Gastroesophageal sphincter (tissue), 4 donors: ENCODE measurements around the gene NPPA. TPM values are rescaled to one million over a fixed set of nuclear protein-coding genes. Genes with fewer than 3 reads are reported as not detected.

Source experiments
- ATAC-seq: fragments of 150-250 bp; one replicate; pipeline ENCODE4 v1.9.1; 2016; ENCODE audit warnings: mild to moderate bottlenecking, moderate library complexity
- H3K27ac ChIP-seq, 4 donors: fragments of 200-600 bp; sonication (generic) in 3 of 4; 1 replicate in 3 of 4; 2 replicates in 1 of 4; pipeline ENCODE4 v1.5.1; 2016 to 2019
- H3K27me3 ChIP-seq: fragments of 200-600 bp; sonication (generic); one replicate; pipeline ENCODE4 v1.5.1; 2019
- H3K36me3 ChIP-seq, 2 donors: fragments of 200-600 bp; sonication (generic); one replicate each; pipeline ENCODE4 v1.5.1; 2019; ENCODE audit warnings: control low read depth in 1 of 2
- H3K4me1 ChIP-seq, 3 donors: fragments of 200-600 bp; sonication (generic); 1 replicate in 2 of 3; 2 replicates in 1 of 3; pipeline ENCODE4 v1.5.1; 2016 to 2019; ENCODE audit warnings: control low read depth in 2 of 3
- H3K4me3 ChIP-seq, 2 donors: fragments of 200-600 bp; sonication (generic); one replicate each; pipeline ENCODE4 v1.5.1; 2019; ENCODE audit warnings: mild to moderate bottlenecking in 1 of 2, moderate library complexity in 1 of 2
- H3K9me3 ChIP-seq, 3 donors: fragments of 200-600 bp; sonication (generic); one replicate each; pipeline ENCODE4 v1.5.1; 2017 to 2019; ENCODE audit warnings: control low read depth in 2 of 3
- CTCF ChIP-seq, 4 experiments: fragments of 200-600 bp in 2 of 4; fragments of 450-650 bp in 2 of 4; sonication (generic) in 1 of 4; IDR thresholded peaks; one replicate each; pipeline ENCODE4 v1.5.1; 2017 to 2019; ENCODE audit warnings: antibody characterized with exemption in 4 of 4, mild to moderate bottlenecking in 2 of 4, moderate library complexity in 2 of 4
- EP300 ChIP-seq: sonication (generic); formaldehyde crosslinking; IDR thresholded peaks from one replicate; pipeline ENCODE4 v1.6.1; 2017; ENCODE audit warnings: antibody characterized with exemption, mild to moderate bottlenecking
- POLR2A ChIP-seq, 2 donors: fragments of 450-650 bp; IDR thresholded peaks; one replicate each; pipeline ENCODE4 v1.6.1; 2017; ENCODE audit warnings: antibody characterized with exemption in 2 of 2, mild to moderate bottlenecking in 2 of 2, moderate library complexity in 1 of 2
- POLR2AphosphoS5 ChIP-seq: sonication (generic); formaldehyde crosslinking; IDR thresholded peaks from one replicate; pipeline ENCODE4 v1.6.1; 2017; ENCODE audit warnings: antibody characterized with exemption
- WGBS, 2 donors: methylation state at CpG; one replicate each; pipeline ENCODE4 v1.1.5; 2018; ENCODE audit warnings: low coverage in 1 of 2; 5-methylcytosine and 5-hydroxymethylcytosine counted together
- total RNA-seq, 4 donors: library from RNA; depleted of rRNA; stranded (reverse); fragments of >200 nt; gene quantifications; one replicate each; pipeline ENCODE4 v1.1.0, GENCODE V29; 2016

Gene NPPA
- total RNA-seq, 4 donors from 2014 or later = 0.93 TPM; not detected in 3

- Histone ChIP-seq H3K4me1 (peaks cover 0 to 7% (median 2%) of the 10 kb centered on the region in 3 donors), H3K27me3 (peaks cover 90% of the 10 kb centered on the region), H3K4me3 (no peak overlapping the region), H3K9me3 (no peaks in the 10 kb centered on the region), H3K27ac (peak overlapping the region in 2 of 4 donors; percentile 10 to 16), H3K36me3 (no peaks in the 10 kb centered on the region)
- WGBS, 2 donors = 100% methylated on average over 1 of the region's 10 CpGs; no CpG with 5 or more reads in 1 of the 2 donors
- TF ChIP-seq EP300 (no peak), POLR2AphosphoS5 (no peak), POLR2A (IDR thresholded peaks at IDR 0.05) (no peak), CTCF (IDR thresholded peaks at IDR 0.05) (no peak)
- ATAC-seq = no peak
Measured at GRCh38 chr1:11875094-11875493, 27.5 kb upstream of the NPPA start.

GRCh38 chr1:11874624-11875023, 27.0 kb upstream of the NPPA start:
- ATAC-seq = no peak

GRCh38 chr1:11874258-11874562, 26.6 kb upstream of the NPPA start:
- peak; percentile 25 for ATAC-seq
- 40 to 48% methylated on average over 3 to 4 of the region's 10 CpGs for WGBS, 2 donors
- H3K27ac ChIP-seq = no peak overlapping the region
- no peaks in the 10 kb centered on the region for H3K4me1 ChIP-seq
- no peak for TF ChIP-seq POLR2AphosphoS5
- TF ChIP-seq CTCF (IDR thresholded peaks at IDR 0.05) = no peak
- no peak for TF ChIP-seq EP300
- TF ChIP-seq POLR2A (IDR thresholded peaks at IDR 0.05) = no peak
- H3K4me3 ChIP-seq = no peak overlapping the region
- H3K27me3 ChIP-seq = peaks cover 91% of the 10 kb centered on the region
- no peaks in the 10 kb centered on the region for H3K9me3 ChIP-seq
- H3K36me3 ChIP-seq = no peaks in the 10 kb centered on the region

More at GRCh38 chr1:11874624-11875023, 27.0 kb upstream of the NPPA start:
- no peaks in the 10 kb centered on the region for H3K36me3 ChIP-seq
- TF ChIP-seq EP300 (no peak), CTCF (IDR thresholded peaks at IDR 0.05) (no peak), POLR2A (IDR thresholded peaks at IDR 0.05) (no peak), POLR2AphosphoS5 (no peak)
- no peak overlapping the region for H3K4me3 ChIP-seq
- no peaks in the 10 kb centered on the region for H3K9me3 ChIP-seq
- peaks cover 91% of the 10 kb centered on the region for H3K27me3 ChIP-seq
- 33 to 52% methylated on average over 3 of the region's 6 CpGs for WGBS, 2 donors
- H3K4me1 ChIP-seq = peaks cover 0 to 2% (median 0%) of the 10 kb centered on the region in 3 donors
- peak overlapping the region in 2 of 4 donors; percentile 10 to 16 for H3K27ac ChIP-seq

GRCh38 chr1:11873395-11874257, 26.0 kb upstream of the NPPA start:
- H3K4me1 ChIP-seq = no peaks in the 10 kb centered on the region
- no peak overlapping the region for H3K27ac ChIP-seq
- no peaks in the 10 kb centered on the region for H3K36me3 ChIP-seq
- peaks cover 91% of the 10 kb centered on the region for H3K27me3 ChIP-seq
- H3K9me3 ChIP-seq = no peaks in the 10 kb centered on the region
- H3K4me3 ChIP-seq = no peak overlapping the region
- ATAC-seq = no peak
- 54 to 61% methylated on average over 2 to 3 of the region's 14 CpGs for WGBS, 2 donors
- TF ChIP-seq POLR2AphosphoS5 (no peak), CTCF (IDR thresholded peaks at IDR 0.05) (no peak), EP300 (no peak), POLR2A (IDR thresholded peaks at IDR 0.05) (no peak)

GRCh38 chr1:11872545-11872944, 25.0 kb upstream of the NPPA start:
- Histone ChIP-seq H3K9me3 (no peaks in the 10 kb centered on the region), H3K27ac (no peak overlapping the region), H3K4me1 (no peaks in the 10 kb centered on the region), H3K4me3 (no peak overlapping the region), H3K36me3 (no peaks in the 10 kb centered on the region), H3K27me3 (peaks cover 82% of the 10 kb centered on the region)
- 45 to 59% methylated on average over 6 to 7 of the region's 7 CpGs for WGBS, 2 donors
- no peak for ATAC-seq
- TF ChIP-seq EP300 = no peak
- no peak for TF ChIP-seq POLR2AphosphoS5
- no peak for TF ChIP-seq CTCF (IDR thresholded peaks at IDR 0.05)
- no peak for TF ChIP-seq POLR2A (IDR thresholded peaks at IDR 0.05)
